Astrocyte (in vitro differentiated cells and primary cell): ENCODE data around the gene URB1. TPM values are rescaled to one million over a fixed set of nuclear protein-coding genes. Genes with fewer than 3 reads are reported as not detected.

Source experiments
- DNase-seq: peaks from one replicate; pipeline ENCODE4 v3.0.0-alpha.2; 2010; ENCODE audit warnings: low read depth
- FAIRE-seq: peaks from 2 replicates; lab custom pipeline; 2011; peaks lifted over from hg19 to GRCh38; lab: Jason Lieb, UNC
- H2AFZ ChIP-seq: 2 replicates; pipeline ENCODE4 v1.6.0; 2012; ENCODE audit warnings: low read depth, low read length, inconsistent platforms
- H3K27ac ChIP-seq: 2 replicates; pipeline ENCODE4 v1.5.1; 2011; ENCODE audit warnings: low read depth, low read length, inconsistent platforms
- H3K27me3 ChIP-seq: 2 replicates; pipeline ENCODE4 v1.6.0; 2011; ENCODE audit warnings: low read length, inconsistent platforms; ENCODE audit not compliant: insufficient read depth
- H3K36me3 ChIP-seq: 2 replicates; pipeline ENCODE4 v1.5.1; 2011; ENCODE audit warnings: low read length, inconsistent platforms; ENCODE audit not compliant: insufficient read depth
- H3K4me1 ChIP-seq: 2 replicates; pipeline ENCODE4 v1.5.1; 2011; ENCODE audit warnings: low read length, inconsistent platforms; ENCODE audit not compliant: insufficient read depth
- H3K4me2 ChIP-seq: 2 replicates; pipeline ENCODE4 v1.6.0; 2012; ENCODE audit warnings: low read length, inconsistent platforms
- H3K4me3 ChIP-seq: 2 replicates; pipeline ENCODE4 v1.5.1; 2011; ENCODE audit warnings: low read depth, mild to moderate bottlenecking, low read length, inconsistent platforms; ENCODE audit not compliant: insufficient read depth
- H3K79me2 ChIP-seq: 2 replicates; pipeline ENCODE4 v1.6.0; 2012; ENCODE audit warnings: mild to moderate bottlenecking, low read length, inconsistent platforms; ENCODE audit not compliant: insufficient read depth
- H3K9ac ChIP-seq: 2 replicates; pipeline ENCODE4 v1.6.0; 2012; ENCODE audit warnings: mild to moderate bottlenecking, low read length, inconsistent platforms
- H3K9me3 ChIP-seq: 2 replicates; pipeline ENCODE4 v1.5.1; 2012; ENCODE audit warnings: low read depth, mild to moderate bottlenecking, low read length, inconsistent platforms; ENCODE audit not compliant: insufficient read depth
- H4K20me1 ChIP-seq: 2 replicates; pipeline ENCODE4 v1.6.0; 2012; ENCODE audit warnings: low read length, inconsistent platforms; ENCODE audit not compliant: insufficient read depth
- H3K27ac Mint-ChIP-seq: one replicate; pipeline ENCODE4 v1.8.0; 2021; ENCODE audit warnings: mild to moderate bottlenecking, mixed read lengths; ENCODE audit not compliant: unreplicated experiment
- H3K27me3 Mint-ChIP-seq: one replicate; pipeline ENCODE4 v1.8.0; 2021; ENCODE audit warnings: low read depth, mixed read lengths; ENCODE audit not compliant: unreplicated experiment
- H3K36me3 Mint-ChIP-seq: one replicate; pipeline ENCODE4 v1.8.0; 2021; ENCODE audit warnings: low read depth, mixed read lengths; ENCODE audit not compliant: unreplicated experiment
- H3K4me1 Mint-ChIP-seq: one replicate; pipeline ENCODE4 v1.8.0; 2021; ENCODE audit warnings: low read depth, mixed read lengths; ENCODE audit not compliant: unreplicated experiment
- H3K4me3 Mint-ChIP-seq: one replicate; pipeline ENCODE4 v1.8.0; 2021; ENCODE audit warnings: mild to moderate bottlenecking, moderate library complexity, mixed read lengths; ENCODE audit not compliant: unreplicated experiment
- H3K9me3 Mint-ChIP-seq: one replicate; pipeline ENCODE4 v1.8.0; 2021; ENCODE audit warnings: mild to moderate bottlenecking, mixed read lengths; ENCODE audit not compliant: unreplicated experiment
- CTCF ChIP-seq: IDR thresholded peaks from 2 replicates; pipeline ENCODE4 v1.5.1; 2011; ENCODE audit warnings: low read depth, mild to moderate bottlenecking, inconsistent platforms, low read length, moderate library complexity; ENCODE audit not compliant: insufficient read depth
- EZH2 ChIP-seq: IDR thresholded peaks from 2 replicates; pipeline ENCODE4 v1.6.1; 2012; ENCODE audit warnings: mild to moderate bottlenecking, low read length, inconsistent platforms; ENCODE audit not compliant: insufficient read depth
- total RNA-seq: library from RNA; stranded (reverse); gene quantifications from 2 replicates; pipeline ENCODE4 v1.2.1, GENCODE V29; 2021

Gene URB1
- total RNA-seq, 1 donor from 2014 or later: 19.2 TPM

GRCh38 chr21:32306021-32306780, 86.6 kb downstream of the URB1 start:
- Histone ChIP-seq H3K79me2 (peaks cover under 1% of the 10 kb centered on the region), H3K4me1 (no peaks in the 10 kb centered on the region), H2AFZ (no peak overlapping the region), H3K27me3 (no peaks in the 10 kb centered on the region), H3K36me3 (peaks cover 7% of the 10 kb centered on the region), H3K9me3 (no peaks in the 10 kb centered on the region), H3K27ac (no peak overlapping the region), H3K4me2 (no peak overlapping the region), H4K20me1 (peaks cover 8% of the 10 kb centered on the region), H3K4me3 (no peak overlapping the region), H3K9ac (no peak overlapping the region)
- Mint-ChIP-seq H3K36me3 (peaks cover 15% of the 10 kb centered on the region), H3K27me3 (no peaks in the 10 kb centered on the region), H3K4me3 (no peak overlapping the region), H3K9me3 (no peaks in the 10 kb centered on the region), H3K27ac (no peak overlapping the region), H3K4me1 (no peaks in the 10 kb centered on the region)
- FAIRE-seq: no peak
- TF ChIP-seq EZH2 (no peak), CTCF (no peak)
- DNase-seq: no peak

GRCh38 chr21:32304998-32305397, 87.8 kb downstream of the URB1 start:
- H4K20me1 ChIP-seq: peaks cover 8% of the 10 kb centered on the region
- H3K9ac ChIP-seq: no peak overlapping the region
- TF ChIP-seq EZH2 (no peak), CTCF (no peak)
- H3K79me2 ChIP-seq: no peaks in the 10 kb centered on the region
- no peaks in the 10 kb centered on the region for H3K4me1 ChIP-seq
- FAIRE-seq (no peak), DNase-seq (no peak)
- no peak overlapping the region for H3K27ac ChIP-seq
- H3K27ac Mint-ChIP-seq: no peak overlapping the region
- no peaks in the 10 kb centered on the region for H3K9me3 ChIP-seq
- no peak overlapping the region for H3K4me3 Mint-ChIP-seq
- H3K4me3 ChIP-seq: no peak overlapping the region
- no peak overlapping the region for H3K4me2 ChIP-seq
- no peaks in the 10 kb centered on the region for H3K27me3 ChIP-seq
- H3K9me3 Mint-ChIP-seq: no peaks in the 10 kb centered on the region
- H3K27me3 Mint-ChIP-seq: no peaks in the 10 kb centered on the region
- peaks cover 7% of the 10 kb centered on the region for H3K36me3 ChIP-seq
- H3K4me1 Mint-ChIP-seq: no peaks in the 10 kb centered on the region
- H2AFZ ChIP-seq: no peak overlapping the region
- H3K36me3 Mint-ChIP-seq: peaks cover 15% of the 10 kb centered on the region

GRCh38 chr21:32303385-32303784, 89.4 kb downstream of the URB1 start:
- DNase-seq (no peak), FAIRE-seq (no peak)
- Histone ChIP-seq H3K9me3 (no peaks in the 10 kb centered on the region), H3K27me3 (no peaks in the 10 kb centered on the region), H3K27ac (no peak overlapping the region), H3K4me2 (no peak overlapping the region), H3K79me2 (no peaks in the 10 kb centered on the region), H3K36me3 (peaks cover 5% of the 10 kb centered on the region), H2AFZ (no peak overlapping the region), H3K4me3 (no peak overlapping the region), H3K4me1 (no peaks in the 10 kb centered on the region), H3K9ac (no peak overlapping the region), H4K20me1 (peaks cover 1% of the 10 kb centered on the region)
- Mint-ChIP-seq H3K9me3 (no peaks in the 10 kb centered on the region), H3K4me1 (no peaks in the 10 kb centered on the region), H3K36me3 (peaks cover 16% of the 10 kb centered on the region), H3K4me3 (no peak overlapping the region), H3K27me3 (no peaks in the 10 kb centered on the region), H3K27ac (no peak overlapping the region)
- TF ChIP-seq EZH2 (no peak), CTCF (no peak)
